Keratinocyte (primary cell): ENCODE data around the gene SERP2. TPM values are rescaled to one million over a fixed set of nuclear protein-coding genes. Genes with fewer than 3 reads are reported as not detected.

Experiments used
- DNase-seq: peaks from one replicate; pipeline ENCODE4 v3.0.0-alpha.2; 2011; ENCODE audit warnings: low read depth, missing footprints, low spot score
- FAIRE-seq: peaks from 2 replicates; lab custom pipeline; 2011; peaks lifted over from hg19 to GRCh38; lab: Jason Lieb, UNC
- H2AFZ ChIP-seq: 2 replicates; pipeline ENCODE4 v1.6.0; 2012; ENCODE audit warnings: low read length, control low read depth, inconsistent platforms; ENCODE audit not compliant: control insufficient read depth
- H3K27ac ChIP-seq: 2 replicates; pipeline ENCODE4 v1.5.1; 2011; ENCODE audit warnings: low read length; ENCODE audit not compliant: control insufficient read depth, insufficient read depth
- H3K27me3 ChIP-seq: 3 replicates; pipeline ENCODE4 v1.6.0; 2011; ENCODE audit warnings: low read length; ENCODE audit not compliant: control insufficient read depth, insufficient read depth; ENCODE audit errors: extremely low read depth
- H3K36me3 ChIP-seq, 2 experiments: 2 replicates in 1 of 2; 3 replicates in 1 of 2; pipeline ENCODE4 v1.5.1; 2011; ENCODE audit warnings: low read length in 2 of 2, mild to moderate bottlenecking in 1 of 2; ENCODE audit not compliant: control insufficient read depth in 2 of 2, insufficient read depth in 2 of 2; ENCODE audit errors: extremely low read depth in 1 of 2
- H3K4me1 ChIP-seq: 3 replicates; pipeline ENCODE4 v1.5.1; 2011; ENCODE audit warnings: low read length; ENCODE audit not compliant: control insufficient read depth, insufficient read depth; ENCODE audit errors: extremely low read depth
- H3K4me2 ChIP-seq: 3 replicates; pipeline ENCODE4 v1.6.0; 2011; ENCODE audit warnings: low read depth, low read length; ENCODE audit not compliant: control insufficient read depth, insufficient read depth; ENCODE audit errors: extremely low read depth
- H3K4me3 ChIP-seq, 3 experiments: fragments of 200-600 bp in 1 of 3; sonication (generic) in 1 of 3; 2 replicates in 2 of 3; 3 replicates in 1 of 3; pipeline ENCODE4 v1.5.1; 2011 to 2016; ENCODE audit warnings: low read length in 3 of 3, mild to moderate bottlenecking in 3 of 3, control low read depth in 2 of 3, inconsistent platforms in 1 of 3, low read depth in 1 of 3, mixed read lengths in 1 of 3, mixed run types in 1 of 3, moderate library complexity in 1 of 3; ENCODE audit not compliant: control insufficient read depth in 2 of 3, insufficient read depth in 2 of 3; ENCODE audit errors: extremely low read depth in 1 of 3
- H3K79me2 ChIP-seq: 2 replicates; pipeline ENCODE4 v1.6.0; 2012; ENCODE audit warnings: low read length; ENCODE audit not compliant: control insufficient read depth, insufficient read depth
- H3K9ac ChIP-seq: 3 replicates; pipeline ENCODE4 v1.6.0; 2011; ENCODE audit warnings: low read length; ENCODE audit not compliant: control insufficient read depth, insufficient read depth; ENCODE audit errors: extremely low read depth
- H3K9me1 ChIP-seq: 3 replicates; pipeline ENCODE4 v1.6.0; 2011; ENCODE audit warnings: low read length; ENCODE audit not compliant: control insufficient read depth, insufficient read depth; ENCODE audit errors: extremely low read depth
- H3K9me3 ChIP-seq: 2 replicates; pipeline ENCODE4 v1.5.1; 2012; ENCODE audit warnings: low read depth, low read length; ENCODE audit not compliant: control insufficient read depth
- H4K20me1 ChIP-seq: 3 replicates; pipeline ENCODE4 v1.6.0; 2011; ENCODE audit warnings: low read length; ENCODE audit not compliant: control insufficient read depth, insufficient read depth; ENCODE audit errors: extremely low read depth
- EZH2 ChIP-seq: IDR thresholded peaks from one replicate; pipeline ENCODE4 v1.6.1; 2012; ENCODE audit warnings: inconsistent platforms, mild to moderate bottlenecking, low read length, moderate library complexity
- dilution Hi-C: fragments of 300-500 bp; cut with MboI; formaldehyde crosslinking; loops from one replicate; pipeline ENCODE4 v1.7.0; 2020; ENCODE audit warnings: low sequenced_read_pairs; ENCODE audit not compliant: extremely low pct_ligation_motif_present
- polyA plus RNA-seq, 5 experiments: library from polyadenylated mRNA; depleted of rRNA in 3 of 5; stranded (reverse) in 3 of 5; stranded (forward) in 1 of 5; unstranded in 1 of 5; fragments of >200 nt; gene quantifications; 1 replicate in 1 of 5; 2 replicates in 3 of 5; 3 replicates in 1 of 5; pipeline versions ENCODE4 v1.2.1 to v1.2.3, GENCODE V29; 2011 to 2012; ENCODE audit warnings: missing spikeins in 2 of 5, low read depth in 1 of 5, low replicate concordance in 1 of 5
- TF ChIP-seq, protein P1 (sequence below), 3 experiments: IDR thresholded peaks in 1 of 3; conservative IDR thresholded peaks in 1 of 3; optimal IDR thresholded peaks in 1 of 3; 2 replicates in 2 of 3; 3 replicates in 1 of 3; pipeline versions ENCODE3 to v1.5.1; 2011; ENCODE audit warnings: low read length in 3 of 3, mild to moderate bottlenecking in 3 of 3, moderate library complexity in 2 of 3, control low read depth in 1 of 3, inconsistent platforms in 1 of 3; ENCODE audit not compliant: insufficient read depth in 2 of 3; ENCODE audit errors: extremely low read depth in 1 of 3

SERP2 gene
- polyA plus RNA-seq, 1 donor (not counting 4 experiments of a cell fraction or from before 2014, with no cell fraction given): 0.45 TPM

DNA sequence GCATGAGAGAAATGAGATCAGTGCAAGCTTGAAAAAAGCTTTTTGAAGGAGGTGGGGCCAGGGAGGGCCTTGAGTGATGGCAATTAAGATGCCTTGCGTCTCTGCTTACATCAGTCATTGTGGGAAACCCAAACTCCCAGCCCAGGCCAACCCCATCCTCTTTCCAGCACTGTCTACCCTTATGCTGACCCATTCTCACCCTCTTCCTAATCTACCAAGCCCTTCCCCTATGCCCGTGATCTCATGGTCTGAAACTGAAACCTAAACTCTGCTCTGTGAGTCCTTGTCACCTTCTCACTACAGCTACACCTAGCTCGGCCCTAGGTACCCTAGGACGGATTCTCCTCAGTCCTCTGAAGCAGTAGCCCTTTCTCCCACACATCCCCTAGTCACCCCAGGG, 36.0 kb upstream of the SERP2 start:
- DNase-seq (no peak), FAIRE-seq (no peak)
- Histone ChIP-seq H3K79me2 (no peaks in the 10 kb centered on the region), H3K9me1 (no peaks in the 10 kb centered on the region), H3K9ac (no peak overlapping the region), H3K27me3 (no peaks in the 10 kb centered on the region), H2AFZ (no peak overlapping the region), H4K20me1 (no peaks in the 10 kb centered on the region), H3K4me1 (no peaks in the 10 kb centered on the region), H3K27ac (no peak overlapping the region), H3K4me3 (no peak overlapping the region), H3K9me3 (no peaks in the 10 kb centered on the region), H3K36me3 (no peaks in the 10 kb centered on the region), H3K4me2 (no peak overlapping the region)
- TF ChIP-seq, protein P1, sequence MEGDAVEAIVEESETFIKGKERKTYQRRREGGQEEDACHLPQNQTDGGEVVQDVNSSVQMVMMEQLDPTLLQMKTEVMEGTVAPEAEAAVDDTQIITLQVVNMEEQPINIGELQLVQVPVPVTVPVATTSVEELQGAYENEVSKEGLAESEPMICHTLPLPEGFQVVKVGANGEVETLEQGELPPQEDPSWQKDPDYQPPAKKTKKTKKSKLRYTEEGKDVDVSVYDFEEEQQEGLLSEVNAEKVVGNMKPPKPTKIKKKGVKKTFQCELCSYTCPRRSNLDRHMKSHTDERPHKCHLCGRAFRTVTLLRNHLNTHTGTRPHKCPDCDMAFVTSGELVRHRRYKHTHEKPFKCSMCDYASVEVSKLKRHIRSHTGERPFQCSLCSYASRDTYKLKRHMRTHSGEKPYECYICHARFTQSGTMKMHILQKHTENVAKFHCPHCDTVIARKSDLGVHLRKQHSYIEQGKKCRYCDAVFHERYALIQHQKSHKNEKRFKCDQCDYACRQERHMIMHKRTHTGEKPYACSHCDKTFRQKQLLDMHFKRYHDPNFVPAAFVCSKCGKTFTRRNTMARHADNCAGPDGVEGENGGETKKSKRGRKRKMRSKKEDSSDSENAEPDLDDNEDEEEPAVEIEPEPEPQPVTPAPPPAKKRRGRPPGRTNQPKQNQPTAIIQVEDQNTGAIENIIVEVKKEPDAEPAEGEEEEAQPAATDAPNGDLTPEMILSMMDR (optimal IDR thresholded peaks at IDR 0.05 in 1 of 3, IDR thresholded peaks at IDR 0.05 in 1 of 3, conservative IDR thresholded peaks at IDR 0.05 in 1 of 3; ENCODE audit: extremely low read depth in 1 of 3, insufficient read depth in 2 of 3, low read length in 3 of 3): no peak
- no peak for TF ChIP-seq EZH2
- dilution Hi-C loops: no loop called here

DNA sequence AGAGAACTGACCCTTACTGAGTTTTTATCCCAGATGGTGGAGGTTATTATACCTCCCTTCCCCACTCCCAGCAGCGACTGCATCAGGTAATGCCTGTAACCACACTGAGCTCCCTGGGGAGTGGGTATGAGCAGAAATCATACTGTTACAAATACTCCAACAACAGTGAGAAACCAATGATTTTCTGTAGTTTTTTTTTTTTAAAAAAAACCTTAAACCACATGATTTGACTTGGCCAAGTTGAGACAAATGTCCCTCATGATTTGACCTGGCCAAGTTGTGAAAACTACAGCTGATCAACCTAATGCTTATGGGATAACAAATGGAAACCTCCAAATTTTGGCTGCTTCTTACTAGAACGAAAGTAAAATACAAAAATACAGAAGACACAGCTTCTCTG, 33.1 kb upstream of the SERP2 start:
- TF ChIP-seq, protein P1 (optimal IDR thresholded peaks at IDR 0.05 in 1 of 3, IDR thresholded peaks at IDR 0.05 in 1 of 3, conservative IDR thresholded peaks at IDR 0.05 in 1 of 3; ENCODE audit: extremely low read depth in 1 of 3, insufficient read depth in 2 of 3, low read length in 3 of 3): no peak
- TF ChIP-seq EZH2: no peak
- Histone ChIP-seq H3K27ac (no peak overlapping the region), H3K9me1 (no peaks in the 10 kb centered on the region), H3K79me2 (no peaks in the 10 kb centered on the region), H3K36me3 (no peaks in the 10 kb centered on the region), H2AFZ (no peak overlapping the region), H3K9me3 (no peaks in the 10 kb centered on the region), H3K27me3 (no peaks in the 10 kb centered on the region), H4K20me1 (no peaks in the 10 kb centered on the region), H3K4me3 (no peak overlapping the region), H3K4me2 (no peak overlapping the region), H3K9ac (no peak overlapping the region), H3K4me1 (no peaks in the 10 kb centered on the region)
- dilution Hi-C loops: no loop called here
- DNase-seq: no peak
- no peak for FAIRE-seq
